Thyroid gland (tissue), 4 donors: ENCODE measurements around the gene C6.

Experiments used
- CTCF ChIP-seq, 6 experiments: fragments of 200-600 bp in 3 of 6; fragments of 450-650 bp in 3 of 6; sonication (generic) in 3 of 6; IDR thresholded peaks; one replicate each; pipeline ENCODE4 v1.5.1; 2016 to 2019; ENCODE audit warnings: antibody characterized with exemption in 6 of 6, mild to moderate bottlenecking in 2 of 6, inconsistent platforms in 1 of 6, moderate library complexity in 1 of 6
- POLR2A ChIP-seq, 2 donors: fragments of 450-650 bp; IDR thresholded peaks; one replicate each; pipeline ENCODE4 v1.6.1; 2017; ENCODE audit warnings: antibody characterized with exemption in 2 of 2, mild to moderate bottlenecking in 2 of 2, moderate library complexity in 1 of 2

- TF ChIP-seq CTCF (IDR thresholded peaks at IDR 0.05): no peak
- no peak for TF ChIP-seq POLR2A (IDR thresholded peaks at IDR 0.05)
These were observed 115.7 kb downstream of the C6 start for GRCh38 chr5:41097642-41098041.
